ENCODE results near the gene RIMBP3C.
"Not testable (repeated sequence)": the region's sequence is repeated elsewhere in the genome, so short reads cannot be mapped to it uniquely, and the experiment has no call there.

GRCh38 chr22:21550008-21550677 is 1.1 kb downstream of the RIMBP3C start:
- not testable (repeated sequence) for TF ChIP-seq POLR2AphosphoS5 (IDR thresholded peaks at IDR 0.05; ENCODE audit: low read depth, low read length); POLR2A (IDR thresholded peaks at IDR 0.05; ENCODE audit: low read depth, low read length); TAF1 (IDR thresholded peaks at IDR 0.05; ENCODE audit: low read depth, low read length); PAX5 (IDR thresholded peaks at IDR 0.05; ENCODE audit: insufficient read depth, low read length, severe bottlenecking); SPI1 (IDR thresholded peaks at IDR 0.05; ENCODE audit: low read depth, low read length); POU2F2 (IDR thresholded peaks at IDR 0.05; ENCODE audit: low read depth, low read length)

Measured in GM12891 (cell line).